Activated CD8-positive, alpha-beta T cell treated with anti-CD3 and anti-CD28 coated beads for 36 hours (primary cell): ENCODE results near the gene LGALS12. TPM values are rescaled to one million over a fixed set of nuclear protein-coding genes. Genes with fewer than 3 reads are reported as not detected.

ENCODE experiments used
- ATAC-seq: fragments of 200-7000 bp; cut with Tn5 transposase; one replicate; pipeline ENCODE4 v1.10.0; 2021; ENCODE audit warnings: mild to moderate bottlenecking, moderate library complexity
- CTCF ChIA-PET: fragments of 350-600 bp; sonication (Branson Sonifier 250); formaldehyde crosslinking; loops from one replicate; lab custom pipeline; 2021; ENCODE audit warnings: antibody characterized with exemption; lab: Charles Lee
- POLR2A ChIA-PET: fragments of 350-600 bp; sonication (Branson Sonifier 250); formaldehyde crosslinking; loops from one replicate; lab custom pipeline; 2021; ENCODE audit warnings: antibody characterized with exemption; lab: Charles Lee
- DNase-seq: peaks from one replicate; pipeline ENCODE4 v3.0.0-alpha.2; 2020
- H3K27ac Mint-ChIP-seq: one replicate; pipeline ENCODE4 v1.8.0; 2021; ENCODE audit warnings: mild to moderate bottlenecking, mixed read lengths
- H3K27me3 Mint-ChIP-seq: one replicate; pipeline ENCODE4 v1.8.0; 2021; ENCODE audit warnings: mixed read lengths
- H3K36me3 Mint-ChIP-seq: one replicate; pipeline ENCODE4 v1.8.0; 2021; ENCODE audit warnings: low read depth, mixed read lengths
- H3K4me1 Mint-ChIP-seq: one replicate; pipeline ENCODE4 v1.8.0; 2021; ENCODE audit warnings: low read depth, mixed read lengths
- H3K4me3 Mint-ChIP-seq: one replicate; pipeline ENCODE4 v1.8.0; 2021; ENCODE audit warnings: mild to moderate bottlenecking, moderate library complexity, mixed read lengths
- H3K9me3 Mint-ChIP-seq: one replicate; pipeline ENCODE4 v1.8.0; 2021; ENCODE audit warnings: mixed read lengths
- intact Hi-C: fragments of 100-400 bp; cut with micrococcal nuclease; formaldehyde crosslinking; loops from one replicate; pipeline ENCODE4 v1.10.0; 2022
- total RNA-seq, 2 experiments: library from RNA; stranded (reverse); gene quantifications; one replicate each; pipeline ENCODE4 v1.2.3, GENCODE V29; 2021
- TF ChIP-seq, protein P1 (sequence below): fragments of 200-600 bp; IDR thresholded peaks from one replicate; pipeline ENCODE4 v1.8.0; 2022; ENCODE audit warnings: antibody characterized with exemption, mild to moderate bottlenecking

LGALS12 gene
- total RNA-seq, 2 experiments from 2014 or later, result not detected

DNA sequence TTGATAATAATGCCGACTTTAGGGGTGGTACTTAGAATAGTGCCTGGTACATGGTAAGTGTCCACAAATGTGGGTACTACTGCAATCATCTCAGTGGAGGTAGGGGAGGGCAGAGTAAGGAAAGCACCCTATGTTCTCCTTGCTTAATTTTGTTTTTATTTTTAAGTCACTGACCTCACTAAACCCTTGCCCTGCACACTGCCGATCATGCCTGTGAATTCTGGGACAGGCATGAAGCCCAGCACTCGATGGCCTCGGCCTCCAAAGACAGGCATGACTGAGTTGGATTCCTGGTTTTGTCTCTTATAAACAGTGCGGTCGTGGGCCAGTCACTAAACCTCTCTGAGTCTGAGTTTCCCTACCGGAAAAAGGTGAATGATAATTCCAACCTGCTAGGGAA, 6.9 kb downstream of the LGALS12 start:
- Mint-ChIP-seq H3K4me3 (no peak overlapping the region), H3K36me3 (no peaks in the 10 kb centered on the region), H3K27ac (no peak overlapping the region), H3K4me1 (no peaks in the 10 kb centered on the region), H3K9me3 (no peaks in the 10 kb centered on the region), H3K27me3 (no peaks in the 10 kb centered on the region)
- CTCF ChIA-PET, result no interaction called here
- TF ChIP-seq, protein P1, sequence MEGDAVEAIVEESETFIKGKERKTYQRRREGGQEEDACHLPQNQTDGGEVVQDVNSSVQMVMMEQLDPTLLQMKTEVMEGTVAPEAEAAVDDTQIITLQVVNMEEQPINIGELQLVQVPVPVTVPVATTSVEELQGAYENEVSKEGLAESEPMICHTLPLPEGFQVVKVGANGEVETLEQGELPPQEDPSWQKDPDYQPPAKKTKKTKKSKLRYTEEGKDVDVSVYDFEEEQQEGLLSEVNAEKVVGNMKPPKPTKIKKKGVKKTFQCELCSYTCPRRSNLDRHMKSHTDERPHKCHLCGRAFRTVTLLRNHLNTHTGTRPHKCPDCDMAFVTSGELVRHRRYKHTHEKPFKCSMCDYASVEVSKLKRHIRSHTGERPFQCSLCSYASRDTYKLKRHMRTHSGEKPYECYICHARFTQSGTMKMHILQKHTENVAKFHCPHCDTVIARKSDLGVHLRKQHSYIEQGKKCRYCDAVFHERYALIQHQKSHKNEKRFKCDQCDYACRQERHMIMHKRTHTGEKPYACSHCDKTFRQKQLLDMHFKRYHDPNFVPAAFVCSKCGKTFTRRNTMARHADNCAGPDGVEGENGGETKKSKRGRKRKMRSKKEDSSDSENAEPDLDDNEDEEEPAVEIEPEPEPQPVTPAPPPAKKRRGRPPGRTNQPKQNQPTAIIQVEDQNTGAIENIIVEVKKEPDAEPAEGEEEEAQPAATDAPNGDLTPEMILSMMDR, result no peak
- intact Hi-C loops, result no loop called here
- no peak for DNase-seq
- no peak for ATAC-seq
- POLR2A ChIA-PET, result no interaction called here

DNA sequence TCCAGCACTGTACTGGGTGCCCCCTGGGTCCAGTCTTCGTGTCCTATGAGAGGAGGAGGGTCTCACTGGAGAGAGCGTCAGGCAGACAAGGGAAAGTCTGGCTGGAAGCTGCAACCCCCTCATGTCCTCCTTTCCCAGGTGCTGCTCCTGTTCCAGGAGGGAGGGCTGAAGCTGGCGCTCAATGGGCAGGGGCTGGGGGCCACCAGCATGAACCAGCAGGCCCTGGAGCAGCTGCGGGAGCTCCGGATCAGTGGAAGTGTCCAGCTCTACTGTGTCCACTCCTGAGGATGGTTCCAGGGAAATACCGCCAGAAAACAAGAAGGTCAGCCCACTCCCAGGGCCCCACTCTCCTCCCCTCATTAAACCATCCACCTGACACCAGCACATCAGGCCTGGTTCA, 10.2 kb downstream of the LGALS12 start:
- TF ChIP-seq, protein P1, result no peak
- Mint-ChIP-seq H3K36me3 (no peaks in the 10 kb centered on the region), H3K27ac (no peak overlapping the region), H3K4me1 (peaks cover 11% of the 10 kb centered on the region), H3K27me3 (no peaks in the 10 kb centered on the region), H3K4me3 (no peak overlapping the region), H3K9me3 (no peaks in the 10 kb centered on the region)
- POLR2A ChIA-PET, result no interaction called here
- CTCF ChIA-PET, result interaction anchor here (2.8 kb wide), 1 partner anchor 37 kb away, joined by 6 read pairs; no protein-coding TSS in a partner anchor
- intact Hi-C loops, result no loop called here
- no peak for ATAC-seq
- no peak for DNase-seq

GRCh38 chr11:63517156-63517555, 11.3 kb downstream of the LGALS12 start:
- no peak for ATAC-seq
- intact Hi-C loops, result no loop called here
- peaks cover 11% of the 10 kb centered on the region for H3K4me1 Mint-ChIP-seq
- ChIA-PET CTCF (interaction anchor here (2.8 kb wide), 1 partner anchor 38 kb away, joined by 6 read pairs; no protein-coding TSS in a partner anchor), POLR2A (no interaction called here)
- TF ChIP-seq, protein P1, result no peak
- no peak overlapping the region for H3K27ac Mint-ChIP-seq
- no peak overlapping the region for H3K4me3 Mint-ChIP-seq
- no peaks in the 10 kb centered on the region for H3K36me3 Mint-ChIP-seq
- DNase-seq, result no peak
- H3K9me3 Mint-ChIP-seq, result no peaks in the 10 kb centered on the region
- H3K27me3 Mint-ChIP-seq, result no peaks in the 10 kb centered on the region

- intact Hi-C loops, result no loop called here
- CTCF ChIA-PET, result interaction anchor here (0.8 to 2.8 kb wide), 3 partner anchors 10 to 40 kb away, joined by 3 to 6 read pairs (median 3); no protein-coding TSS in a partner anchor
- H3K4me1 Mint-ChIP-seq, result peaks cover 11% of the 10 kb centered on the region
- H3K27me3 Mint-ChIP-seq, result no peaks in the 10 kb centered on the region
- H3K9me3 Mint-ChIP-seq, result no peaks in the 10 kb centered on the region
- TF ChIP-seq, protein P1, result no peak
- ATAC-seq (peak; percentile 66), DNase-seq (no peak)
- no peak overlapping the region for H3K4me3 Mint-ChIP-seq
- H3K27ac Mint-ChIP-seq, result peak overlapping the region; percentile 64
- H3K36me3 Mint-ChIP-seq, result no peaks in the 10 kb centered on the region
- POLR2A ChIA-PET, result no interaction called here
Observed at GRCh38 chr11:63518548-63518947, 12.7 kb downstream of the LGALS12 start.

- Mint-ChIP-seq H3K36me3 (no peaks in the 10 kb centered on the region), H3K9me3 (no peaks in the 10 kb centered on the region), H3K27ac (no peak overlapping the region), H3K27me3 (no peaks in the 10 kb centered on the region), H3K4me3 (no peak overlapping the region), H3K4me1 (peaks cover 11% of the 10 kb centered on the region)
- TF ChIP-seq, protein P1, result no peak
- ChIA-PET CTCF (interaction anchor here (1.3 to 3.1 kb wide), 3 partner anchors 9 to 43 kb away, joined by 4 to 11 read pairs (median 5); no protein-coding TSS in a partner anchor), POLR2A (no interaction called here)
- no peak for DNase-seq
- ATAC-seq, result no peak
- intact Hi-C loops, result no loop called here
Observed at GRCh38 chr11:63520606-63521170, 14.8 kb downstream of the LGALS12 start.
